Stimulated activated CD4-positive, alpha-beta T cell treated with anti-CD3 and anti-CD28 coated beads, Interleukin-15, amount 100 ng/mL, for 48 hours (primary cell): ENCODE measurements around the gene BIRC7.
"Not testable (repeated sequence)": the region's sequence is repeated elsewhere in the genome, so short reads cannot be mapped to it uniquely, and the experiment has no call there.

Experiments used
- DNase-seq, 2 donors: peaks; one replicate each; pipeline ENCODE4 v3.0.0-alpha.2; 2020; ENCODE audit warnings: low read depth in 2 of 2

Gene BIRC7

GRCh38 chr20:63246490-63247288, 11.0 kb downstream of the BIRC7 start:
- no peak for DNase-seq

DNA sequence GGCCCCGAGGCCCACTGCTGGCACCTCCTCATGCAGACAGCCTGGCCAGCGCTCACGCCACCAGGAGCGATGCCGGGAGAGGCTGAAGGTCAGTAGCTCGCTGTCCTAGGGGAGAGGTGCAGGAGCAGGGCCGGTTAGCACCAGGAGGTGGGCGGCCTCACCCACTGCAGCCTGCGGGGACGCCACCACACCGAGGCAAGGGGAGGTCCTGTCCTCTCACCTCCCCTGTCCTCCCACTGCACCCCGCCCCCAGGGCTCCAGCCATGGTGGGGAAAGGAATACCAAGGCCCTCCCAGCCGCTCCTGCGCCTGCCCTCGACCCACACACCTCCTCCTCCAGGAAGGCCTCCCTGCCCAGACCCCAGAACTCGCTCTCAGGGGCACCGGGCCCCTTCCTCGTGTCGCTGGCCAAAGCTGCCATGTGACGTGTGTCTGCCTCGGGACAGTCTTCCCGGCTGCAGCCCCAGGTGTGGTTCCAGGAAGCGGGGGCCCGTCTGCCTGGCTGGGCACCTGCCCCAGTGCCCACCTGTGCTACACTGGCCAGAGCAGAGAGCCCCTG, 12.0 kb downstream of the BIRC7 start:
- DNase-seq: no peak

GRCh38 chr20:63248835-63249591, 13.3 kb downstream of the BIRC7 start:
- no peak for DNase-seq

- DNase-seq: no peak
Observed at GRCh38 chr20:63249891-63250290, 14.2 kb downstream of the BIRC7 start.

GRCh38 chr20:63251350-63251749, 15.6 kb downstream of the BIRC7 start:
- DNase-seq: not testable (repeated sequence)

DNA sequence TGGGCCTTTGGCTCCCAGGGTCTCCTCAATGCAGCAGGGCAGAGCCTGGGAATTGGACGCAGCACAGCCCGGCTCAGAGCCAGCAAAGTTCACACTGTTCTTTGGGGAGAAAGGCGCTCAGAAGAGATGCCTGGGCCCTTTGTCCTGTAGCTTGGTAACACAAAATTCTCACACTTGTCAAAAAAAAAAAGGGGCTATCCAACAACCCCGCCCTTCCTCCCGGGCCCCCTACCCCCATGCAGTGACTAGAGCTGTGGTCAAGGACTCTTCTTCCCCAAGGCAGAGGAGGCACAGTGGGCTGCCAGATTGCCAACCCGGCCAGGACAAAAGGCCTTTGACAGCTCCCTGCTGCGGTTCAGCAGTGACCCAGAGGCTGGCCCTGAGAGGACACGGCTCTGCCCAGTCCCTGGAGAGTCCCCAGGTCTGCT, 16.6 kb downstream of the BIRC7 start:
- DNase-seq: no peak

DNA sequence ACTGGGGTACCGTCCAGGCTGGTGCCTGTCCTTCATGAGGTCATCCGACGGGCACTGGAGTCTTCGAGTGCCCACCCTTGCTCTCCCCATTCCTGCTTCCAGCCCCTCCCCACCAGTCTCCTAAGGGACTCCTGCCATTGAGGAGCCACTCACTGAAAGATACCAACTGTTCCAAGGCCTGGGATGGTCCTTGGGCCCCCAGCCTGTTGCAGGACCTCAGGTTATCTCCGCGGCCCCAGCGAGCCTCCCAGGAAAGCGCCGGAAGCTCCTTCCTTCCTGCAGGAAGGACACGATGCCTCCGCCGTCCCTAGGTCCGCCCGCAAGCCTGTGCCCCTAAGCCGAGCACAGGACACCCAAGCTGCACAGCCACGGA, 17.3 kb downstream of the BIRC7 start:
- DNase-seq: no peak

GRCh38 chr20:63253438-63254231, 17.9 kb downstream of the BIRC7 start:
- DNase-seq: no peak

DNA sequence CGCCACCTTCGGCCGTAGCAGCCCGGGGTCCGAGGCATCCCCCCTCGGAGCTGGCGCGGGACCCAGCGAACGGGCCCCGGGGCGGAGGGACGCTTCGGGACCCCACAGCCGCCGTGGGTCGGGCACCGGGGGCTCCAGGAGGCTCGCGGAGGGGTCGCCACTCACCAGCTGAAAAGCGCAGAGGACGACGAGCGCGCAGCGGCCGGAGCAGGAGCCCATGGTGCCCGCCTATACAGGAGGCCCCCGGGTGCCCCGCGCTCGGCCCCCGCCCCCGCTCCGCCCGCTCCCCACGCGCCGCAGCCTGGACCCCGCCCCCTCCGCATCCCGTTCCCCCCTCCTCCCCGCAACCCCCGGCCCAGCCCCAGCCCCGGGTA, 18.5 kb downstream of the BIRC7 start, which contains the start of gene NKAIN4:
TSS of gene NKAIN4 (minus strand) at position 232 of the 374 bp plus-strand sequence. CDS start at position 219, 13 bp downstream.
- no peak for DNase-seq

DNA sequence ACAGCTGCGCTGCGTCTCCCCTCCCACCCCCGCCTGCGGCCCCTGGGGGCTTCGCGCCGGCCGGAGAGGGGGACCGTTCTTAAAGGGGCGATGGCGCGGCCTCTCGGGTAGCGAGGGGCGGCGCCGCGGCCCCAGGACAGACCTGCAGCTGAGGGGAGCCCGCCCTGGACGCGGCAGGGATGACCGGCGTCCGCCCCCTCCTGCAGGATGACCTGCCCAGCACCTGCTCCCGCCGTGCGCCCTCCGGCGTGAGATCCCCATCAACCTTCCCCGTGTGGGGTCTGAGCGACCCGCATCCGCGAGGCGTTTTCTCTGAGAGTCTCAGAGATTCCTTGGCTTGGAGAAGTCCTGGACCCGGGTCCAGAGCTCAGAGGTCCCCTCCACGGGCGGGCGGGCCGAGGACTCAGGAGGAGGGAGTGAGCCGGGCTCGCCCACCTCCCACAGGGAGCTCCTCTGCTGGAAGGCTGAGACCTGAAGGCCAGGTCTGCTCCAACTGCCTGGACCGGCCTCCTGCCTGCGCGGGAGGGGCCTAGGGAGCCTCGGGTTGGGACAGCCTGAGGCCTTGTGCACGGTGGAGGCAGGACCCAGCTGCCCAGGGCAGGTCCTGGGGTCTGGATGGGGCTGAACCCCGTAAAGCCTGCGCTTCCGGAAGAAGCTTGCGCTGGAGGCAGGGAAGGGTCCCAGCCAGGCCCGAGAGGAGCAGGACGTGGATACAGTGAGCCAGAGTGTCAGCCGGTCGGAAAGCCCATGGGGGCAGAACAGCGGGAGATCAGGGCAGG, 19.1 kb downstream of the BIRC7 start:
- no peak for DNase-seq

DNA sequence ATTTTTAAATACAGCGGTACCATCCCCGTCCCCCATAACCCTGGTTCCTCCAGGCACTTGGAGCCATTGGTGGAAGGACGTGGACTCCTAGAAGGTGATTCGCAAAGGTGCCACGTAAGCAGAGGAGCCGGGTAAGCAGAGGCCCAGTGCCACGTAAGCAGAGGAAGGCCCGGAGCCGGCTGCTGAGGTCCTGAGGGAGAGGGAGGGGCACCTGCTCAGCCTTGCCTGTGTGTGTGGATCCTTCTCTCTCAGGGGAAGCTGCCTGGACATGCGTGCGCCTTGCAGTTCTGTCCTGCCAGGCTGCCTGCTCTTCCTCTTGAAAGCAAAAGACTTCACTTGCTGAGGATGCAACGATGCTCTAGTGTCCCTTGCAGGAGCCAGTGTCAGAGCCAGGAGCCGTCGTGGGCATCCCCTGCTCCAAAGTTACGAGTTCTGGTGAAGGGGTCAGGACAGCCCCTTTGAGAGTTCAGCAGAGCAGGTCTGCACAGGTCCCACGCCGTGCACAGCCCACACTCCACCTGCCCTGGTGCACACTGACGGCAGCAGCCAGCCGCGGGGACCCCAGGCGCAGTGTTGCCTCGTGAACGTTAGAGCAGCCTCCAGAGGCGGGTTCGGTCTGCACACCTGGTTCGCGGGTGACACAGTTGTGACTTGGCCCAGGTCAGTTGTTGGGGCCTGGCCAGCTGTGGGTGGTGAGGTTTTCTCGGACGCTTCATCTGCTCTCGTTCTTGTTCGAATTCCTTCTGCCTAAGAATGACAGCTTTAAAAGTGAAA, 20.4 kb downstream of the BIRC7 start:
- no peak for DNase-seq

DNA sequence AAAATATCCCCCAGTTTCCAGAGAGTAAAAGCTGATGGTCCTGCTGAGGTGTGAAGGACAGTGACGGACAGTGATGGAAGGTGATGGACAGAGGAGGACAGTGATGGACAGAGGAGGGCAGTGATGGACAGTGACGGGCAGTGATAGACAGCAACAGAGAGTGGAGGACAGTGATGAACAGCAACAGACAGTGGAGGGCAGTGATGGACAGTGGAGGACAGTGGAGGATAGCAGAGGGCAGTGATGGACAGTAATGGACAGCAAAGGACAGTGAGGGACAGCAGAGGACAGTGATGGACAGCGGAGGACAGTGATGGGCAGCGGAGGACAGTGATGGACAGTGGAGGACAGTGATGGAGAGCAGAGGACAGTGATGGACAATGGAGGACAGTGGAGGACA, 21.2 kb downstream of the BIRC7 start:
- no peak for DNase-seq

- DNase-seq: no peak
Observed at GRCh38 chr20:63257629-63258028, 21.9 kb downstream of the BIRC7 start.

DNA sequence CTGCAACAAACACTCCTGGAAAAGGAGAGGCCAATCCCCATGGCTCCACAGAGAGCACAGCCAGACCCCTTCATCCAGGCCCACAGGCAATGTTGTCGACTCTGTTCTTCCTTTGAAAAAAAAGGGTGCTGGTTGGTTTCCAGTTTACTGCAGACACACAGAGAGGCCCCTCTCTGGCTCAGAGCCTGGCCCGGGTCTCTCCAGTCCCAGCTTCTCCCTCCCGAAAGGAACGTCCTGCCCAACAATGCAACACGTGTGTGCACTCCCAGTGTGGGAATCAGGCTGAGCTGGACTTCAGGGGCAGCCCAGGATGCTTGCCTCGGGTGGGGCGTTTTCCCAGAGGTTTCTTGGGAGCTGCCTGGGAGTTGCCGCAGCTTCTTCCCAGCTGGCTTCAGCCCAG, 23.1 kb downstream of the BIRC7 start:
- DNase-seq: no peak

DNA sequence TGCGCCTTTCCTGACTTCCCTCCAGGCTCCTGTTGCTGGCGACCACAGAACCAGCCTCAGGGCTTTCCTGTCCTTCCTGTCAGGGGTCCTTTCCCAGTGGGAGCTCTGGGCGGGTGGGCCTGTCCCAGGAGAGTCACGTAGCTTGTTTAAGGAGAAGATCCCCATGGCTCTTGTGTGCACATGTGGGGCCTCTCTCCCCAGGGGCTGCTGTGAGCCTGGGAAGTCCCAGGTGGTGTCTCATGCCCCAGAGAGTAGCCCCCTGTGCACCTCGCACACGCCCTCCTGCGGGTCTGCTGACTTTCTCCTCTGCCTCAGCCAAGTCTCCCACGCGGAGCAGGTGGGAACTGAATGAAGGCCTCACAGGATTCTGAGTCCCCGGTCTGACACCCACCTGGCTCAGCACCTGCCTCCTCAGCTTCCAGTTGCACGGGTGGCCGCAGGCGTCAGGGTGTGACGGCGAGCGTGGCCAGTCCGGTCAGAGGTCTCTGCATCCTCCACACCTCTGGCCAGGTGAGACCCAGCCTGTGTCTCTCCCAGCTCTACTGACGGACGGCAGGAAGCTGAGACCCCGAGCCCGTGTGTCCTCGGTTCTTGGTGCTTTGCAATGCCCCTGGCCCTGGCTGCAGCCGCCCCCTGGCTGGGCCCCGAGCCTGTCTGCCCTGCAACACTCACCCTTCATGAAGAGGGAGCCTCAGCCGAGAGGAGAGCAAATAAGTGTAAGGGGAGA, 24.2 kb downstream of the BIRC7 start:
- no peak for DNase-seq

- no peak for DNase-seq
Observed at GRCh38 chr20:63260521-63260920, 24.8 kb downstream of the BIRC7 start.

DNA sequence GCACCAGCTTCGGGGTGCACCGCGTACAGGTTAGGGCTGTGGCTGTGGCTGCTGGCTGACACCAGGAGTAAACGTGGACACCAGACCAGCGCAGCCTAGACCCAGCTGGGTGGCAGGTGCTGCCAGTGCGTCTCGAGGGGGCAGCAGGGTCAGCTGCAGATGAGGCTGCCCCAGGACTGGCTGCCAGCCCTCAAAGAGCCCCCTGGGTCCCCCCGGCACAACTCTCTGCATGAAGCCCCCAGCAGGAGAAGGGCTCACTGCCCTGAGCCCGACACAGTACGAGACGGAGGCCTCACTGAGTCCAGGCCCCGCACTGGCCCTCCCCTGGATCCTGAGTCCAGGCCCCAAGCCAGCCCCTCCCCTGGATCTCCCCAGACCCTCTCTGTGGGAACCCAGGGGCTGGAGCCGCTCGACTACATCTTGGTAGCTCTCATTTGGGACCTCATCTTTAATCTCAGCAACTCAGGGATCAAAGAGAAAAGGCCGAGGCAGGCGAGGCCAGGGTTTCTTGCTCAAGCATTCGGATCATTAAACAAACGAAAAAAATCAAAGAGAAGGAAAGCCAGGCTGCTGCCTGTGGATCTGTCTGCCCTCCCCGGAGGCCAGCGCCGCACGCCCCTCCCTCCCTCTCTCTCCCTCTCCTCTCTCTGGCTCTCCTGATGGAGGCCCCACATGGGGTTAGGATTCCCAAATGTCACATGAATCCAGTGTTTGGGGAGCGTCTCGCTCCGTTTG, 25.5 kb downstream of the BIRC7 start:
- DNase-seq: no peak

DNA sequence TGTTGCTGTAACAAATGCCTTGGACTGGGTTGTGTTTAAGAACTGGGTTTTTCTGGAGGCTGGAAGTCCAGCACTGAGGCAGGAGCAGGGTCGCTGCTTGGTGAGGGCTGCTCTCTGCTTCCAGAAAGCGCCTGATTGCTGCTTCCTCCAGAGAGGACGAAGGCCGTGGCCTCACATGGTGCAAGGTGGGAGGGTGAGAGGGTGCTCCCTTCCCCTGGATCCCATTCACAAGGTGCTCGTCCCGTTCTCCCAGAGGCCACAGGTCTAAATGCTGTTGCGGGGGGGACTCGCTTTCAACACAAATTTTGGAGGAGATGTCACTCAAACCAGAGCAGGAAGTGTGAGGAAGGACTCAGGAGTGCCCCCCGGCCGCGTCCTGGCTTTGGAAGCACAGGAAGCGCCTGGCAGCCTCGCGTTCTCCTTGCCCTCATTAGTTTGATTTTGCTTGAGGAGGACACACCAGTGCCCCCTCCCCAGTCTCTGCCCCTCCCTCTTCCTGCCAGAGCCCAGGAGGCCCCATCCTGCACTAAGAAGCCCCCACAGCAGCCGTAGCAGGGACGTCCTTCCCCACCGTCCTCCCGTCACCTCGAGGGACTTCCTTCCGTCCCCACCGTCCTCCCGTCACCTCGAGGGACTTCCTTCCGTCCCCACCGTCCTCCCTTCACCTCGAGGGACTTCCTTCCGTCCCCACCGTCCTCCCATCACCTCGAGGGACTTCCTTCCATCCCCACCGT, 26.3 kb downstream of the BIRC7 start:
- DNase-seq: no peak
